GM23338 (cell line): Measurements from ENCODE around the gene TMEM120B. TPM values are rescaled to one million over a fixed set of nuclear protein-coding genes. Genes with fewer than 3 reads are reported as not detected.

Source experiments
- ATAC-seq: fragments of 200-7000 bp; cut with Tn5 transposase; 3 replicates; pipeline ENCODE4 v1.9.1; 2020
- DNase-seq: peaks from one replicate; pipeline ENCODE4 v3.0.0-alpha.2; 2015; ENCODE audit warnings: low spot score
- H2AFZ ChIP-seq: fragments of 200-600 bp; sonication (generic); 2 replicates; pipeline ENCODE4 v1.8.0; 2016; ENCODE audit warnings: antibody characterized with exemption, mild to moderate bottlenecking, moderate library complexity
- H3F3A ChIP-seq: fragments of 200-600 bp; sonication (generic); replicated peaks from 2 replicates; pipeline ENCODE4 v1.8.0; 2017; ENCODE audit warnings: antibody characterized with exemption, mixed run types, low read depth
- H3K27ac ChIP-seq: fragments of 200-600 bp; sonication (generic); 2 replicates; pipeline ENCODE4 v1.6.1; 2016; ENCODE audit warnings: low read depth
- H3K27me3 ChIP-seq: fragments of 200-600 bp; sonication (generic); 2 replicates; pipeline ENCODE4 v1.8.0; 2016; ENCODE audit warnings: mild to moderate bottlenecking, mixed run types, moderate library complexity; ENCODE audit not compliant: insufficient read depth
- H3K36me3 ChIP-seq: fragments of 200-600 bp; sonication (generic); 2 replicates; pipeline ENCODE4 v1.8.0; 2016; ENCODE audit warnings: mild to moderate bottlenecking; ENCODE audit not compliant: insufficient read depth
- H3K4me1 ChIP-seq: fragments of 200-600 bp; sonication (generic); 2 replicates; pipeline ENCODE4 v1.8.0; 2016; ENCODE audit warnings: mild to moderate bottlenecking, moderate library complexity; ENCODE audit not compliant: insufficient read depth
- H3K4me2 ChIP-seq: fragments of 200-600 bp; sonication (generic); 2 replicates; pipeline ENCODE4 v1.7.1; 2017; ENCODE audit warnings: mixed run types
- H3K4me3 ChIP-seq: fragments of 200-600 bp; sonication (generic); 2 replicates; pipeline ENCODE4 v1.6.1; 2016; ENCODE audit warnings: mixed run types
- H3K79me2 ChIP-seq: fragments of 200-600 bp; sonication (generic); replicated peaks from 2 replicates; pipeline ENCODE4 v1.8.0; 2017; ENCODE audit warnings: mild to moderate bottlenecking; ENCODE audit not compliant: insufficient read depth
- H3K9me2 ChIP-seq: fragments of 200-600 bp; sonication (generic); 2 replicates; pipeline ENCODE4 v1.8.0; 2017; ENCODE audit not compliant: insufficient read depth
- H4K20me1 ChIP-seq: fragments of 200-600 bp; sonication (generic); replicated peaks from 2 replicates; pipeline ENCODE4 v1.8.0; 2017; ENCODE audit warnings: mild to moderate bottlenecking; ENCODE audit not compliant: insufficient read depth
- H3K27ac Mint-ChIP-seq: 2 replicates; pipeline ENCODE4 v1.8.0; 2020; ENCODE audit warnings: inconsistent platforms, mild to moderate bottlenecking, moderate library complexity, mixed read lengths
- H3K27me3 Mint-ChIP-seq: 3 replicates; pipeline ENCODE4 v1.8.0; 2022; ENCODE audit warnings: low read depth, mild to moderate bottlenecking, moderate library complexity, mixed read lengths, inconsistent platforms; ENCODE audit not compliant: insufficient read depth, poor library complexity
- H3K36me3 Mint-ChIP-seq: 3 replicates; pipeline ENCODE4 v1.8.0; 2021; ENCODE audit warnings: low read depth, mild to moderate bottlenecking, inconsistent platforms, moderate library complexity, mixed read lengths
- H3K4me1 Mint-ChIP-seq: 3 replicates; pipeline ENCODE4 v1.8.0; 2020; ENCODE audit warnings: mild to moderate bottlenecking, inconsistent platforms, mixed read lengths
- H3K4me3 Mint-ChIP-seq: 3 replicates; pipeline ENCODE4 v1.8.0; 2021; ENCODE audit warnings: moderate library complexity, mild to moderate bottlenecking, inconsistent platforms, mixed read lengths
- H3K9me3 Mint-ChIP-seq: 3 replicates; pipeline ENCODE4 v1.8.0; 2020; ENCODE audit warnings: moderate library complexity, mild to moderate bottlenecking, inconsistent platforms, mixed read lengths
- CREB1 ChIP-seq: fragments of 250-450 bp; sonication (Bioruptor Pico); IDR thresholded peaks from 2 replicates; pipeline ENCODE4 v1.5.0; 2020; ENCODE audit warnings: low read depth, mild to moderate bottlenecking, moderate library complexity
- EZH2phosphoT487 ChIP-seq: fragments of 200-600 bp; sonication (generic); IDR thresholded peaks from one replicate; pipeline ENCODE4 v1.8.1; 2018; ENCODE audit warnings: antibody characterized with exemption; ENCODE audit not compliant: unreplicated experiment
- JUNB ChIP-seq: IDR thresholded peaks from one replicate; pipeline ENCODE4 v1.6.1; 2016; ENCODE audit warnings: antibody characterized with exemption; ENCODE audit not compliant: unreplicated experiment
- POLR2AphosphoS5 ChIP-seq: IDR thresholded peaks from 2 replicates; pipeline ENCODE4 v1.6.1; 2016; ENCODE audit warnings: antibody characterized with exemption, low read depth
- ZNF331 ChIP-seq: fragments of 250-450 bp; sonication (Bioruptor Pico); IDR thresholded peaks from 2 replicates; pipeline ENCODE4 v1.5.0; 2020; ENCODE audit warnings: low read depth, mild to moderate bottlenecking, moderate library complexity
- polyA plus RNA-seq: library from polyadenylated mRNA; unstranded; fragments of >200 nt; fragmentation: Nextera tagmentation; extraction: Ambion mirVana; gene quantifications from 2 replicates; pipeline ENCODE4 v1.2.1, GENCODE V29; 2016
- total RNA-seq: library from RNA; depleted of rRNA; stranded (reverse); fragments of >200 nt; shearing (Covaris generic); gene quantifications from 2 replicates; pipeline ENCODE4 v1.2.3, GENCODE V29; 2014
- TF ChIP-seq, protein P1 (sequence below): fragments of 250-450 bp; sonication (Bioruptor Pico); IDR thresholded peaks from 2 replicates; pipeline ENCODE4 v1.5.0; 2020; ENCODE audit warnings: mild to moderate bottlenecking, moderate library complexity
- TF ChIP-seq, protein P2 (sequence below), 2 experiments: fragments of 200-600 bp in 1 of 2; sonication (generic) in 1 of 2; conservative IDR thresholded peaks; 2 replicates each; pipeline versions ENCODE4 v1.5.1 to v1.6.1; 2016 to 2017; ENCODE audit warnings: antibody characterized with exemption in 2 of 2, low read depth in 2 of 2, mild to moderate bottlenecking in 2 of 2, moderate library complexity in 1 of 2
- TF ChIP-seq, protein P3 (sequence below): IDR thresholded peaks from one replicate; pipeline ENCODE4 v1.6.1; 2018; ENCODE audit warnings: antibody characterized with exemption; ENCODE audit not compliant: unreplicated experiment

The TMEM120B gene
- total and polyA plus RNA-seq, 2 experiments from 2014 or later: 15.0 to 36.0 TPM

DNA sequence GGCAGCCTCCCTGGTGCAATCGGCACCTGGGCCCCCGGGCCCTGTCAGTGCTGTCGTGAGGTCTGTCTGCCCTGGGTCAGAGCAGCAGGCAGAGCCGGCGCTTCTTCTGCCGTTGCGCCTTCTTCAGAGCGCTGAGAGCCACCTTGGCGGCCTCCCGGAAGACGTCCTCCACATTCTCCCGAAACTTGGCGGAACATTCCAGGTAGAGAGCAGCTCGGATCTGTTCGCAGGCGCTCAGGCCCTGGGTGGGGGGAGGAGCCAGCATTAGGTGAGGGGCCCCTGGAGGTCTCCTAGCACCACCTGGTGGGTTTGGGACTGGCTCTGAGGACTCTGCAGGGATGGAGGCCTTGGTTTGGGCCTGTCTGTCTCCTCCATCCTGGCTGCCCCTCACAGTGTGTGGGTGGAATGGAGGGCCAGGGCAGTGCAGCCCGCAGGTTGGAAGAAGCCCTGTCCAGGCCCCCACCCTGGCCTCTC is 66.9 kb downstream of the TMEM120B start (continued):
- TF ChIP-seq, protein P1, sequence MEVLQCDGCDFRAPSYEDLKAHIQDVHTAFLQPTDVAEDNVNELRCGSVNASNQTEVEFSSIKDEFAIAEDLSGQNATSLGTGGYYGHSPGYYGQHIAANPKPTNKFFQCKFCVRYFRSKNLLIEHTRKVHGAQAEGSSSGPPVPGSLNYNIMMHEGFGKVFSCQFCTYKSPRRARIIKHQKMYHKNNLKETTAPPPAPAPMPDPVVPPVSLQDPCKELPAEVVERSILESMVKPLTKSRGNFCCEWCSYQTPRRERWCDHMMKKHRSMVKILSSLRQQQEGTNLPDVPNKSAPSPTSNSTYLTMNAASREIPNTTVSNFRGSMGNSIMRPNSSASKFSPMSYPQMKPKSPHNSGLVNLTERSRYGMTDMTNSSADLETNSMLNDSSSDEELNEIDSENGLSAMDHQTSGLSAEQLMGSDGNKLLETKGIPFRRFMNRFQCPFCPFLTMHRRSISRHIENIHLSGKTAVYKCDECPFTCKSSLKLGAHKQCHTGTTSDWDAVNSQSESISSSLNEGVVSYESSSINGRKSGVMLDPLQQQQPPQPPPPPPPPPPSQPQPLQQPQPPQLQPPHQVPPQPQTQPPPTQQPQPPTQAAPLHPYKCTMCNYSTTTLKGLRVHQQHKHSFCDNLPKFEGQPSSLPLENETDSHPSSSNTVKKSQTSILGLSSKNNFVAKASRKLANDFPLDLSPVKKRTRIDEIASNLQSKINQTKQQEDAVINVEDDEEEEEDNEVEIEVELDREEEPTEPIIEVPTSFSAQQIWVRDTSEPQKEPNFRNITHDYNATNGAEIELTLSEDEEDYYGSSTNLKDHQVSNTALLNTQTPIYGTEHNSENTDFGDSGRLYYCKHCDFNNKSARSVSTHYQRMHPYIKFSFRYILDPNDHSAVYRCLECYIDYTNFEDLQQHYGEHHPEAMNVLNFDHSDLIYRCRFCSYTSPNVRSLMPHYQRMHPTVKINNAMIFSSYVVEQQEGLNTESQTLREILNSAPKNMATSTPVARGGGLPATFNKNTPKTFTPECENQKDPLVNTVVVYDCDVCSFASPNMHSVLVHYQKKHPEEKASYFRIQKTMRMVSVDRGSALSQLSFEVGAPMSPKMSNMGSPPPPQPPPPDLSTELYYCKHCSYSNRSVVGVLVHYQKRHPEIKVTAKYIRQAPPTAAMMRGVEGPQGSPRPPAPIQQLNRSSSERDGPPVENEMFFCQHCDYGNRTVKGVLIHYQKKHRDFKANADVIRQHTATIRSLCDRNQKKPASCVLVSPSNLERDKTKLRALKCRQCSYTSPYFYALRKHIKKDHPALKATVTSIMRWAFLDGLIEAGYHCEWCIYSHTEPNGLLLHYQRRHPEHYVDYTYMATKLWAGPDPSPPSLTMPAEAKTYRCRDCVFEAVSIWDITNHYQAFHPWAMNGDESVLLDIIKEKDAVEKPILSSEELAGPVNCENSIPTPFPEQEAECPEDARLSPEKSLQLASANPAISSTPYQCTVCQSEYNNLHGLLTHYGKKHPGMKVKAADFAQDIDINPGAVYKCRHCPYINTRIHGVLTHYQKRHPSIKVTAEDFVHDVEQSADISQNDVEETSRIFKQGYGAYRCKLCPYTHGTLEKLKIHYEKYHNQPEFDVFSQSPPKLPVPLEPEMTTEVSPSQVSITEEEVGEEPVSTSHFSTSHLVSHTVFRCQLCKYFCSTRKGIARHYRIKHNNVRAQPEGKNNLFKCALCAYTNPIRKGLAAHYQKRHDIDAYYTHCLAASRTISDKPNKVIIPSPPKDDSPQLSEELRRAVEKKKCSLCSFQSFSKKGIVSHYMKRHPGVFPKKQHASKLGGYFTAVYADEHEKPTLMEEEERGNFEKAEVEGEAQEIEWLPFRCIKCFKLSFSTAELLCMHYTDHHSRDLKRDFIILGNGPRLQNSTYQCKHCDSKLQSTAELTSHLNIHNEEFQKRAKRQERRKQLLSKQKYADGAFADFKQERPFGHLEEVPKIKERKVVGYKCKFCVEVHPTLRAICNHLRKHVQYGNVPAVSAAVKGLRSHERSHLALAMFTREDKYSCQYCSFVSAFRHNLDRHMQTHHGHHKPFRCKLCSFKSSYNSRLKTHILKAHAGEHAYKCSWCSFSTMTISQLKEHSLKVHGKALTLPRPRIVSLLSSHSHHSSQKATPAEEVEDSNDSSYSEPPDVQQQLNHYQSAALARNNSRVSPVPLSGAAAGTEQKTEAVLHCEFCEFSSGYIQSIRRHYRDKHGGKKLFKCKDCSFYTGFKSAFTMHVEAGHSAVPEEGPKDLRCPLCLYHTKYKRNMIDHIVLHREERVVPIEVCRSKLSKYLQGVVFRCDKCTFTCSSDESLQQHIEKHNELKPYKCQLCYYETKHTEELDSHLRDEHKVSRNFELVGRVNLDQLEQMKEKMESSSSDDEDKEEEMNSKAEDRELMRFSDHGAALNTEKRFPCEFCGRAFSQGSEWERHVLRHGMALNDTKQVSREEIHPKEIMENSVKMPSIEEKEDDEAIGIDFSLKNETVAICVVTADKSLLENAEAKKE (CRISPR knock-in tag): no peak
- TF ChIP-seq CREB1 (CRISPR knock-in tag): no peak
- TF ChIP-seq, protein P2, sequence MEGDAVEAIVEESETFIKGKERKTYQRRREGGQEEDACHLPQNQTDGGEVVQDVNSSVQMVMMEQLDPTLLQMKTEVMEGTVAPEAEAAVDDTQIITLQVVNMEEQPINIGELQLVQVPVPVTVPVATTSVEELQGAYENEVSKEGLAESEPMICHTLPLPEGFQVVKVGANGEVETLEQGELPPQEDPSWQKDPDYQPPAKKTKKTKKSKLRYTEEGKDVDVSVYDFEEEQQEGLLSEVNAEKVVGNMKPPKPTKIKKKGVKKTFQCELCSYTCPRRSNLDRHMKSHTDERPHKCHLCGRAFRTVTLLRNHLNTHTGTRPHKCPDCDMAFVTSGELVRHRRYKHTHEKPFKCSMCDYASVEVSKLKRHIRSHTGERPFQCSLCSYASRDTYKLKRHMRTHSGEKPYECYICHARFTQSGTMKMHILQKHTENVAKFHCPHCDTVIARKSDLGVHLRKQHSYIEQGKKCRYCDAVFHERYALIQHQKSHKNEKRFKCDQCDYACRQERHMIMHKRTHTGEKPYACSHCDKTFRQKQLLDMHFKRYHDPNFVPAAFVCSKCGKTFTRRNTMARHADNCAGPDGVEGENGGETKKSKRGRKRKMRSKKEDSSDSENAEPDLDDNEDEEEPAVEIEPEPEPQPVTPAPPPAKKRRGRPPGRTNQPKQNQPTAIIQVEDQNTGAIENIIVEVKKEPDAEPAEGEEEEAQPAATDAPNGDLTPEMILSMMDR (conservative IDR thresholded peaks at IDR 0.05; ENCODE audit: low read depth in 2 of 2): no peak

DNA sequence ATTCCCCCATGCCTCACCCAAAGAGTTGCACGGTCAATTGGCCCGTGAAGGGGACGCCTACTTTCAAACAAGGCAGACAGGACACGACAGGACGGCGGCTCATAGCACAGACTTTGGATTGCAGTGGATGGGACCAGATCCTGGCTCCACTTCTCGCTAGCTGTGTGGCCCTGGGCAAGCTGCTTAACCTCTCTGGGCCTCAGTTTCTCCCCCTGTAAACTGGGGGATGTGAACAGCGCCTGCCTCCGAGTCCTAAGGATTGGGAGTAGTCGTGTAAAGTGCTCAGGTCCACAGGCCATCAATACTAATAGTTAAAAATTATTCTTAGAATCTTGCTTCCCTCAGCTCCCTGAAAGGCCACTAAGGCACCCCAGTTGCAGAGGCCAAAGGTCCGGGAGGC is 67.9 kb downstream of the TMEM120B start:
- H3K9me2 ChIP-seq: no peaks in the 10 kb centered on the region
- H3K36me3 ChIP-seq: 0 out of 2 replicates have a peak, but pooled peaks cover 5% of the 10 kb centered on the region
- no peak overlapping the region for H3K27ac Mint-ChIP-seq
- ATAC-seq (no peak), DNase-seq (no peak)
- H3K36me3 Mint-ChIP-seq: peaks cover 17% of the 10 kb centered on the region
- 0 out of 2 replicates have a peak overlapping the region, but pooled peaks have one; percentile 14 for H3K27ac ChIP-seq
- peaks cover 18% of the 10 kb centered on the region for H3K4me1 ChIP-seq
- H3K4me2 ChIP-seq: no peak overlapping the region
- H3K4me3 Mint-ChIP-seq: no peak overlapping the region
- H3K27me3 Mint-ChIP-seq: peaks cover 25% of the 10 kb centered on the region
- H3F3A ChIP-seq: 0 out of 2 replicates have a peak, but pooled peaks cover 17% of the 10 kb centered on the region
- H3K9me3 Mint-ChIP-seq: no peaks in the 10 kb centered on the region
- H2AFZ ChIP-seq: no peak overlapping the region
- no peaks in the 10 kb centered on the region for H3K79me2 ChIP-seq
- peaks cover 33% of the 10 kb centered on the region for H4K20me1 ChIP-seq
- peaks cover 16% of the 10 kb centered on the region for H3K4me1 Mint-ChIP-seq
- no peak overlapping the region for H3K4me3 ChIP-seq
- no peaks in the 10 kb centered on the region for H3K27me3 ChIP-seq
- TF ChIP-seq, protein P3, sequence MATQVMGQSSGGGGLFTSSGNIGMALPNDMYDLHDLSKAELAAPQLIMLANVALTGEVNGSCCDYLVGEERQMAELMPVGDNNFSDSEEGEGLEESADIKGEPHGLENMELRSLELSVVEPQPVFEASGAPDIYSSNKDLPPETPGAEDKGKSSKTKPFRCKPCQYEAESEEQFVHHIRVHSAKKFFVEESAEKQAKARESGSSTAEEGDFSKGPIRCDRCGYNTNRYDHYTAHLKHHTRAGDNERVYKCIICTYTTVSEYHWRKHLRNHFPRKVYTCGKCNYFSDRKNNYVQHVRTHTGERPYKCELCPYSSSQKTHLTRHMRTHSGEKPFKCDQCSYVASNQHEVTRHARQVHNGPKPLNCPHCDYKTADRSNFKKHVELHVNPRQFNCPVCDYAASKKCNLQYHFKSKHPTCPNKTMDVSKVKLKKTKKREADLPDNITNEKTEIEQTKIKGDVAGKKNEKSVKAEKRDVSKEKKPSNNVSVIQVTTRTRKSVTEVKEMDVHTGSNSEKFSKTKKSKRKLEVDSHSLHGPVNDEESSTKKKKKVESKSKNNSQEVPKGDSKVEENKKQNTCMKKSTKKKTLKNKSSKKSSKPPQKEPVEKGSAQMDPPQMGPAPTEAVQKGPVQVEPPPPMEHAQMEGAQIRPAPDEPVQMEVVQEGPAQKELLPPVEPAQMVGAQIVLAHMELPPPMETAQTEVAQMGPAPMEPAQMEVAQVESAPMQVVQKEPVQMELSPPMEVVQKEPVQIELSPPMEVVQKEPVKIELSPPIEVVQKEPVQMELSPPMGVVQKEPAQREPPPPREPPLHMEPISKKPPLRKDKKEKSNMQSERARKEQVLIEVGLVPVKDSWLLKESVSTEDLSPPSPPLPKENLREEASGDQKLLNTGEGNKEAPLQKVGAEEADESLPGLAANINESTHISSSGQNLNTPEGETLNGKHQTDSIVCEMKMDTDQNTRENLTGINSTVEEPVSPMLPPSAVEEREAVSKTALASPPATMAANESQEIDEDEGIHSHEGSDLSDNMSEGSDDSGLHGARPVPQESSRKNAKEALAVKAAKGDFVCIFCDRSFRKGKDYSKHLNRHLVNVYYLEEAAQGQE: no peak
- no peak for TF ChIP-seq EZH2phosphoT487
- TF ChIP-seq JUNB: no peak
- no peak for TF ChIP-seq POLR2AphosphoS5
- no peak for TF ChIP-seq ZNF331
